ENCODE data around the gene UBTFL1. TPM values are rescaled to one million over a fixed set of nuclear protein-coding genes. Genes with fewer than 3 reads are reported as not detected.
A peak's percentile ranks its signal among the peaks of the same experiment; 100 is the strongest.
"Not testable (repeated sequence)": the region's sequence is repeated elsewhere in the genome, so short reads cannot be mapped to it uniquely, and the experiment has no call there.

The UBTFL1 gene, protein sequence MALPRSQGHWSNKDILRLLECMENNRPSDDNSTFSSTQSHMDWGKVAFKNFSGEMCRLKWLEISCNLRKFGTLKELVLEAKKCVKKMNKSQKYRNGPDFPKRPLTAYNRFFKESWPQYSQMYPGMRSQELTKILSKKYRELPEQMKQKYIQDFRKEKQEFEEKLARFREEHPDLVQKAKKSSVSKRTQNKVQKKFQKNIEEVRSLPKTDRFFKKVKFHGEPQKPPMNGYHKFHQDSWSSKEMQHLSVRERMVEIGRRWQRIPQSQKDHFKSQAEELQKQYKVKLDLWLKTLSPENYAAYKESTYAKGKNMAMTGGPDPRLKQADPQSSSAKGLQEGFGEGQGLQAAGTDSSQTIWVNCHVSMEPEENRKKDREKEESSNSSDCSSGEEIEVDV
- not detected for polyA plus RNA-seq (ENCODE audit: insufficient read length)
- long read RNA-seq, donor 1 = 0 reads
- long read RNA-seq, donor 2 = 0 reads
- long read RNA-seq, donor 3 = 0 reads
- long read RNA-seq, donor 4 = 0 reads
- long read RNA-seq, donor 5 = 0 reads
- long read RNA-seq, donor 6 = 0 reads
- long read RNA-seq, donor 7 = 0 reads
- long read RNA-seq, donor 8 = 0 reads

DNA sequence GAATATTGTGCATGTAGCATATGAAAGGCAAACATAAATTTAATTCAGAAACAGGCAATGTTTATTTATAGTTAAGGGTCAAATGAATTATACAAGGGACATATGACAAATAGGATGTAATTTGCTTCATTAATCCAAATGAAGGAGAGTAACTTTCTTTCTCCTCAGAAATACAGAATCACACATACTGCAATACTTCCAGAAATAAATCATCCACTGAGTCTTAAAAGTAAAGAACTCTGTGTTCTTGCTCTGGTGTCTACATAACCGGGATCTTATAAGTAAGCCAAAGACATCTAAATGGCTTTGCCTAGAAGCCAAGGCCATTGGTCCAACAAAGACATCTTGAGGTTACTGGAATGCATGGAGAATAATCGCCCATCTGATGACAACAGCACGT, at the start of gene UBTFL1:
Gene UBTFL1, plus strand, starts transcription at position 301 of the 400 bp plus-strand sequence. Its CDS starts 0 bp downstream, at position 301.
- DNase-seq = not testable (repeated sequence)

GRCh38 chr11:90051591-90052209, 34.0 kb upstream of the UBTFL1 start:
- not testable (repeated sequence) for DNase-seq

DNA sequence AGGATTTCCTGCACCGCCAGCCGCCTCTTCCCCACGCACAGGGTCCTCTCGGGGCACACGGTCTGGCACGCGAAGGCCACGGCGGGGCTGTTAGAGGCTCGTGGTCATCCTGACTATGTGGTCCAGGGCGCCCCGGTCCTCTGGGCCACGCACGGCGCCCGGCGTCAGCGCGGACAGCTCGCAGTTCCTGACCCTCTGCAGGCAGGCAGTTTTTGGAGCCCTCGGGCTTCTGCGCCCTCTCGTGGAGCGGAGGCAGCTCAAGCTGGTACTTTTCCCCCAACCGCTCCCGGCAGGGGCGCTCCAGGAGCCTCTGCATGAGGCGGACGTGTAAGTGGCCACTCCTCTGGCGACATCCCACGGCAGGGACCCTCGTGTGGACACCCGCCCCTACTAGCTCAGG, 33.4 kb upstream of the UBTFL1 start:
- DNase-seq = not testable (repeated sequence)

- not testable (repeated sequence) for DNase-seq
Measured at GRCh38 chr11:90053545-90053944, 32.2 kb upstream of the UBTFL1 start.

GRCh38 chr11:90088731-90089130, 3.0 kb downstream of the UBTFL1 start:
- not testable (repeated sequence) for DNase-seq

DNA sequence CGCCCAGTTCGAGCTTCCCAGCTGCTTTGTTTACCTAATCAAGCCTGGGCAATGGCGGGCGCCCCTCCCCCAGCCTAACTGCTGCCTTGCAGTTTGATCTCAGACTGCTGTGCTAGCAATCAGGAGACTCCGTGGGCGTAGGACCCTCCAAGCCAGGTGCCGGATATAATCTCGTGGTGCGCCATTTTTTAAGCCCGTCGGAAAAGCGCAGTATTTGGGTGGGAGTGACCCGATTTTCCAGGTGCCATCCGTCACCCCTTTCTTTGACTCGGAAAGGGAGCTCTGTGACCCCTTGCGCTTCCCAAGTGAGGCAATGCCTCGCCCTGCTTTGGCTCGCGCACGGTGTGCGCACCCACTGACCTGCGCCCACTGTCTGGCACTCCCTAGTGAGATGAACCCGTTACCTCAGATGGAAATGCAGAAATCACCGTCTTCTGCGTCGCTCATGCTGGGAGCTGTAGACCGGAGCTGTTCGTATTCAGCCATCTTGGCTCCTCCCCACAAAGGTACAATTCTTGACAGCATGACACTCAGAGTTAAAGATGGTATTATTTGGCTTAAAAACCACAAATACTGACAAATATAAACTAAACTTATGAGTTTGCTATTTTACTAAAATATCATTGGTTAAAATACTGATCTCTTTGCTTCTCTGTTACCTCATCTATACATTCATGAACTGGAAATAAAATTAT, 9.6 kb downstream of the UBTFL1 start:
- not testable (repeated sequence) for DNase-seq

GRCh38 chr11:90098261-90098660, 12.5 kb downstream of the UBTFL1 start:
- not testable (repeated sequence) for DNase-seq

DNA sequence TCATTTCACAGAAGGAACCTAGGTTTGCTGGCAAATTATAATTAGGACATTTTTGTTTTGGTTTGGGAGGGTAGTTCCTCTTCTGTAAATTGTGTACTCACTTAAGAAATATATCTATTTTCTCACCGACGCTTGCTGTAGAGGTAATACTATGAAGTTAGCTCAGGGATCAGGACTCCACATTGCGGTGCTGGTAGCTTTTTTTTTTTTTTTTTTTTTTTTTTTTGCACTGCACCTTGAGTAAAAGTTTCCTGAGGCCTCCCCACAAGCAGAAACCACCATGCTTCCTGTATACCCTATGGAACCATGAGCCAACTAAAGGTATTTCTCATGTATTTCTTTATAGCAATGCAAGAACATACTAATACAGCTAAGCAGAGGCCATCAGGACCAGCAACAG, 14.7 kb downstream of the UBTFL1 start:
- DNase-seq = no peak

DNA sequence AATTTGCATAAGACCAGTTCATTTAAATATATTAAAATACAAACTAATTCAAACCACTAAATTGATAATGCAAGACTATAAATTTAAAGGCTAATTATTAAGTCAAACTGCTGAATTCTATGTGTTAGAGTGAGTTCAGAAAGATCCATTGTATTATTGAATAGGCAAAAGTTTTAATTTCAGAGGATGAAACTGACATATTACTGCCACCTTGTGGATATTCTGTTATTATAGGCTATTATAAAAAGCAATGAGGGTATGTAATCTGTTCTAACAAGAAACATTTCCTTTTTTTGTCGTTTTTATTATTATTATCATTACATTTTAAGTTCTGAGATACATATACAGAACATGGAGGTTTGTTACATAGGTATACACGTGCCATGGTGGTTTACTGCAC, 27.8 kb downstream of the UBTFL1 start:
- DNase-seq = no peak

DNA sequence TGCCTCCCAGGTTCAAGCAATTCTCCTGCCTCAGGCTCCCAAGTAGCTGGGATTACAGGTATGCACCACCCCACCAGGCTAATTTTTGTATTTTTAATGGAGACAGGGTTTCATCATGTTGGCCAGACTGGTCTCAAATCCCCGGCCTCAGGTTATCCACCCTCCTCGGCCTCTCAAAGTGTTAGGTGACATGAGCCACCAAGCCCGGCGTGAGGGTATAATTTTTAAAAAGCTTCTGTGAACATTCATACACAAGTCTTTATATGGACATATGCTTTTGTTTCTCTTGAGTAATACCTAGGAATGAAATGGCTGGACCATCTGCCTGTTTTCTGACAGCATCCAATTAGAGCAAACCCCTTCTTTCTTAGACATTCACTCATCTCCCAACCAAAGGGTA, 34.4 kb downstream of the UBTFL1 start:
- no peak for DNase-seq

DNA sequence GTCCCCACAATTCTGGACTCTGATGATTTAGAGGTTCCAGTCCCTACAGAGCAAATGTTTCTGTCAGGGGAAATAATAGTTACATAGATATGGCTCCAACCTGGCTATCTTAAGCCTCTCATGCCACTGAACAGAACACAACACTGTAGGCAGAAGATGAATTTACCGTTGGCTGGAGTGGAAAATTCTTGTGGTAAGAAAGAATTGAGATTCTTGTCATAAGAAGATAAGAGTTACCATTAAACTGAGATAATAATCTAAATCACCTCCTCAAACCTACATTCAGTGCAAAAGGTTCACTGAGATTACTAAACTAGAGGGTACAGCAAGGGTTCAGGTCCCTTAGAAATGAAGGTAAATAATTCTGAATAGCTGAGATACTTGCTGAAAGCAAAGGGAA, 38.6 kb downstream of the UBTFL1 start:
- DNase-seq = no peak

DNA sequence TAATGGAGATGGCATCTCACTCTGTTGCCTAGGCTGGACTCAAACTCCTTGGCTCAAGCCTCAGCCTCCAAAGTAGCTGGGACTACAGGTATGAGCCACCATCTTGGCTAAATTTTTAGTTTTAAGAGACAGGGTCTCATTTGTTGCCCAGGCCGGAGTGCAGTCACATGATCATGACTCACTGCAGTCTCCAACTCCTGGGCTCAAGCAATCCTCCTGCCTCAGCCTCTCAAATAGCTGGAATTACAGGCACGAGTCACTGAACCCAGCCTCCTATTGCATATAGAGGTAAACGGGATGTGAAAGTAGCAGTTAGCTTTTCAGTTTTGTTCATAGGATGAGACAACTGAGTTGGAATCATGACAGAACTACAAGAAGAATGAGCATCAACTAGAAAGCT, 39.2 kb downstream of the UBTFL1 start:
- DNase-seq = no peak

GRCh38 chr11:90133560-90134477, 48.1 kb downstream of the UBTFL1 start:
- no peak for DNase-seq

DNA sequence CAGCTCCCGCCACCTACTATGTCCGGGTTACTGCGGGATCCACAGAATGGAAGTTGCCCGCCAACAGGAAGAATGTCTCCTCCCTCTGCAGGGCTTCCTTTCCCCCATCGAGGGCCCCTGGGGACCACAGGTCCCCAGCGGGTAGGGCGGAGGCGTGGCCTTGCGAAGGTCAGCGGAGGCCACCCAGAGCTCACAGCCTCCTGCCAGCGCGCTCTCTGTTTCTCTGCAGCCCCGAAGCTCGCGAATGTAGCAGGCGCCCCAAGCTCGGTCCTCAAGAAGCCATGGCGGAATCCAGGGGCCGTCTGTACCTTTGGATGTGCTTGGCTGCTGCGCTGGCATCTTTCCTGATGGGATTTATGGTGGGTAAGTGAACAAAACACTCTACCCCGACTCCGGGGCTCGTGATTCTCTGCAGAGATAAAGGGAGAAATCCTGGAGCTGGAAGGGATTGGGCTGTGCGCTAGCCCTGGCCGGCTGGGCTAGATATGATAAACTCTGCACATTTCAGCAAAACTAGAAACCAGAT, 48.8 kb downstream of the UBTFL1 start, which contains the start of gene NAALAD2:
Gene NAALAD2, plus strand, starts transcription at position 186 of the 526 bp plus-strand sequence. Its CDS starts 96 bp downstream, at position 282.
- peak; percentile 61 for DNase-seq

DNA sequence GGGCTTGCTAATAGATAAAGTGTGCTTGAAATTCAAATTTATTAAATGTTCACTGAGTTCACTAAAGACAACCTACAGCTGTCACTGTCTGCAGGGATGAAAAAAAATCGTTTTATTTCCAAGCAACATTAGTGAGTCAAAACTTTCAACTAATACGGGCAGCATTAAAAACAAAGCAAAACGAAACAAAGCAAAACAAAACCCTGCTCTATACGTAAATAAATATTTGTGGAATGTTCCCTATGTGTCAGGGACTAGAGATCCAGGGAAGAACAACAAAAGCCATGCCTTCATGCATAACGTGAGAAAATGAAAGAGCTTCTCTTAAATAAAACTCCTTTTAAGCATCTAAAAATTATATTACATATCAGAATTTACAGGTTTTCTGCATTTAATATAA, 49.3 kb downstream of the UBTFL1 start:
- no peak for DNase-seq

Other genes starting within 250 kb of the UBTFL1 start
- not detected for gene TRIM64B, start 207.5 kb upstream of the UBTFL1 start, polyA plus RNA-seq (ENCODE audit: insufficient read length)
- not detected for gene TRIM49D1, start 163.7 kb upstream of the UBTFL1 start, polyA plus RNA-seq (ENCODE audit: insufficient read length)
- gene TRIM49D2, start 161.9 kb upstream of the UBTFL1 start, polyA plus RNA-seq (ENCODE audit: insufficient read length) = not detected
- gene TRIM64, start 119.9 kb upstream of the UBTFL1 start, polyA plus RNA-seq (ENCODE audit: insufficient read length) = not detected
- not detected for gene TRIM49C, start 54.8 kb upstream of the UBTFL1 start, polyA plus RNA-seq (ENCODE audit: insufficient read length)
- 39.8 TPM for gene NAALAD2, start 48.7 kb downstream of the UBTFL1 start, polyA plus RNA-seq (ENCODE audit: insufficient read length)
- gene CHORDC1, start 137.1 kb downstream of the UBTFL1 start, polyA plus RNA-seq (ENCODE audit: insufficient read length) = 60.3 TPM

Measured in left kidney (tissue), 8 donors.